HFFc6 (cell line): Measurements from ENCODE around the gene FRRS1L. TPM values are rescaled to one million over a fixed set of nuclear protein-coding genes. Genes with fewer than 3 reads are reported as not detected.

Experiments used
- DNase-seq: peaks from one replicate; pipeline ENCODE4 v3.0.0-alpha.2; 2018
- H3K27ac Mint-ChIP-seq: 2 replicates; pipeline ENCODE4 v1.8.0; 2020; ENCODE audit warnings: mild to moderate bottlenecking, mixed read lengths
- H3K27me3 Mint-ChIP-seq: 2 replicates; pipeline ENCODE4 v1.8.0; 2021; ENCODE audit warnings: mild to moderate bottlenecking, moderate library complexity, mixed read lengths; ENCODE audit not compliant: insufficient read depth
- H3K36me3 Mint-ChIP-seq: 2 replicates; pipeline ENCODE4 v1.8.0; 2021; ENCODE audit warnings: low read depth, mixed read lengths
- H3K4me1 Mint-ChIP-seq: 2 replicates; pipeline ENCODE4 v1.8.0; 2020; ENCODE audit warnings: low read depth, mixed read lengths
- H3K4me3 Mint-ChIP-seq: 2 replicates; pipeline ENCODE4 v1.8.0; 2020; ENCODE audit warnings: mild to moderate bottlenecking, moderate library complexity, mixed read lengths
- H3K9me3 Mint-ChIP-seq: 2 replicates; pipeline ENCODE4 v1.8.0; 2020; ENCODE audit warnings: mild to moderate bottlenecking, mixed read lengths
- total RNA-seq, 6 experiments: library from RNA; stranded (reverse); fragmentation: NEBNext Ultra II Directional; extraction: Animal tissue kit (Norgen Biotek cat#: 25700); gene quantifications; 2 replicates in 1 of 6; 3 replicates in 5 of 6; pipeline ENCODE4 v1.2.3, GENCODE V29; 2021
- TF ChIP-seq, protein P1 (sequence below): fragments of 200-600 bp; sonication (generic); IDR thresholded peaks from 2 replicates; pipeline ENCODE4 v1.5.0; 2021; ENCODE audit warnings: antibody characterized with exemption, mild to moderate bottlenecking

The FRRS1L gene
- total RNA-seq, 6 experiments from 2014 or later, result not detected

DNA sequence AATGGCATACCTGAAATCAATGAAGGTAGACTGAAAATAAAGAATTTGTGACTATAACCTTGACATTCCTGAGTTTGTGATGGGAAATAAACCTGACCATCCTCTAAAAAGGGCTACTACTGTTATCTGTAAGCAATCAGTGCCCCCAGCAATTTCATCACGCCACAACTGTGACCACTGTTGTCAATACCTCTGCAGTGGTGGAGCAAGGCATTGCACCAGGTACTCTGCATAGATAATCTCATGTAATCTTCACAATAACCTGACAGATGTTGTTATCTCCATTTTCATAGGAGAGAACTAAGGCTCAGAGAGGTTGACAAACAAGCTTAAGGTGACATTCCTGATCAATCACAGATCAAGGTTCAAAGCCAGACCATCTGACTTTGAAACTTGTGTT is 38.5 kb upstream of the FRRS1L start:
- Mint-ChIP-seq H3K36me3 (no peaks in the 10 kb centered on the region), H3K4me1 (no peaks in the 10 kb centered on the region), H3K9me3 (no peaks in the 10 kb centered on the region), H3K27me3 (peaks cover 30% of the 10 kb centered on the region), H3K4me3 (no peak overlapping the region), H3K27ac (no peak overlapping the region)
- TF ChIP-seq, protein P1, sequence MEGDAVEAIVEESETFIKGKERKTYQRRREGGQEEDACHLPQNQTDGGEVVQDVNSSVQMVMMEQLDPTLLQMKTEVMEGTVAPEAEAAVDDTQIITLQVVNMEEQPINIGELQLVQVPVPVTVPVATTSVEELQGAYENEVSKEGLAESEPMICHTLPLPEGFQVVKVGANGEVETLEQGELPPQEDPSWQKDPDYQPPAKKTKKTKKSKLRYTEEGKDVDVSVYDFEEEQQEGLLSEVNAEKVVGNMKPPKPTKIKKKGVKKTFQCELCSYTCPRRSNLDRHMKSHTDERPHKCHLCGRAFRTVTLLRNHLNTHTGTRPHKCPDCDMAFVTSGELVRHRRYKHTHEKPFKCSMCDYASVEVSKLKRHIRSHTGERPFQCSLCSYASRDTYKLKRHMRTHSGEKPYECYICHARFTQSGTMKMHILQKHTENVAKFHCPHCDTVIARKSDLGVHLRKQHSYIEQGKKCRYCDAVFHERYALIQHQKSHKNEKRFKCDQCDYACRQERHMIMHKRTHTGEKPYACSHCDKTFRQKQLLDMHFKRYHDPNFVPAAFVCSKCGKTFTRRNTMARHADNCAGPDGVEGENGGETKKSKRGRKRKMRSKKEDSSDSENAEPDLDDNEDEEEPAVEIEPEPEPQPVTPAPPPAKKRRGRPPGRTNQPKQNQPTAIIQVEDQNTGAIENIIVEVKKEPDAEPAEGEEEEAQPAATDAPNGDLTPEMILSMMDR, result no peak
- DNase-seq, result no peak

DNA sequence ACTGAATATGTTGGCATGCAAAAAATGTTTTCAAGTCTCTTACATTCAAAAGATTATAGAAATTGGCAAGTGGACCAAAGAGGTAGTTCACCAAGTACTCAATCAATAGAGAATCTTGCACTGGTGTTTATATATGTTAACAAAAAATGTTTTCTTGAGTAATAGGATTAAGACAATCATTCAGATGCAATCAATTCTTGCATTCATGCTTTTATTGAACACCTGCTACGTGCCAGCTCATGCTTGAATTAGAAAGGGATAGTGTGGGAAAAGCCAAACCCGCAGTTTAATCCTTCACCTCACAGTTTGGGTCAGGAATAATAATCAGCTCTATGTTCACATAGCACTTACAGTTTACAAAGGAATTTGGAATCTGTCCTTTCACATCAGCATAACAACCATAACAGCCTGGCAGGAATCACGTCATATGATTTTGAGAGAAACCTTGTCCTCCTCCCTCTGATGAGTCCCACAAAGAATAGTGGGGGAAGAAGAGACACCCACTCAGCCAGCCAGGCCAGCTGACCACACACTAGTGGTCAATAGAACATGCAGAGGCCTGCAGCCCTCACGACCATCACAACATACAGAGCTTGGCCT is 36.8 kb upstream of the FRRS1L start:
- no peaks in the 10 kb centered on the region for H3K9me3 Mint-ChIP-seq
- TF ChIP-seq, protein P1, result no peak
- no peak overlapping the region for H3K27ac Mint-ChIP-seq
- H3K36me3 Mint-ChIP-seq, result no peaks in the 10 kb centered on the region
- no peak for DNase-seq
- H3K27me3 Mint-ChIP-seq, result peaks cover 28% of the 10 kb centered on the region
- H3K4me3 Mint-ChIP-seq, result no peak overlapping the region
- H3K4me1 Mint-ChIP-seq, result no peaks in the 10 kb centered on the region

DNA sequence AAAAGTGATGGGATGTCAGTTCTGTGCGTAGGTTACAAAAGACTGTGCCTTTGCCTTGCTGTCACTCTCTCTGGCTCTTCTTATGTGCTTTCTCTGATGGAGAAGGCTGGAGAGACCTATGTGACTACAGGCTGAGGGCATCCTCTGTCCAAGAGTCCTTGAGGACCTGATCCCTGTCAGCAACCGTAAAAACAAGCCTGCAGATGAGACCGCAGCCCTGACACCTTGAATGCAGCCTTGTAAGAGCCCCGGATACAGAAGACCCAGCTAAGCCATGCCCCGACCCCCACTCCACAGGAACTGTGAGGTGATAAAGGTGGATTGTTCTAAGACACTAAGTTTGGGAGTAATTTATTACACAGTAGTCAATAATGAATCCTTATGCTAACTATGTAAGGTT is 32.6 kb upstream of the FRRS1L start:
- H3K9me3 Mint-ChIP-seq, result no peaks in the 10 kb centered on the region
- H3K4me3 Mint-ChIP-seq, result no peak overlapping the region
- TF ChIP-seq, protein P1, result no peak
- H3K36me3 Mint-ChIP-seq, result no peaks in the 10 kb centered on the region
- H3K27ac Mint-ChIP-seq, result no peak overlapping the region
- H3K4me1 Mint-ChIP-seq, result no peaks in the 10 kb centered on the region
- no peak for DNase-seq
- H3K27me3 Mint-ChIP-seq, result peaks cover 25% of the 10 kb centered on the region

DNA sequence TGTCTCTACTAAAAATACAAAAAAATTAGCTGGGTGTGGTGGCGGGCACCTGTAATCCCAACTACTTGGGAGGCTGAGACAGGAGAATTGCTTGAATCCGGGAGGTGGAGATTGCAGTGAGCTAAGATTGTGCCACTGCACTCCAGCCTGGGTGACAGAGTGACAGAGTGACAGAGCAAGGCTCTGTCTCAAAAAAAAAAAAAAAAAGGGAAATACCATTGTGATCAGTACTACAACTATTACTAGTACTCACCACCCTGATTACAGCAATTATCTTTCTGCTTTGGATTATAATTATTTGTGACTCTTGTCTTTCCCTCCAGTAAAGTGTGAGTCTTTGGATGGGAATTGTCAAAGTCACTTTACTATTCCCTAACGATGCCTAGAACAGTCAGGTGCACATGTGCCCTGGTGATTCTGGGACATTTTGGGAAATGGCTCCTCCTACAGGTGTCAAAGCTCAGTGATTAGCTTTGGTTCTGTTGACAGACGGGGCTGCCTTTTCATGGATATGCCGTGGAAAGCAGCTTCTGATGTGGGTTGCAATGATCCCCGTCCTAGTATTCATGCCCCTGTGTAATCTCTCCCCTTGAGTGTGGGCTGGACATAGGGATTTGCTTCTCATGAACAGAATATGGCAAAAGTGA is 31.8 kb upstream of the FRRS1L start:
- Mint-ChIP-seq H3K36me3 (no peaks in the 10 kb centered on the region), H3K27me3 (peaks cover 28% of the 10 kb centered on the region), H3K4me1 (peaks cover 5% of the 10 kb centered on the region; the same call in 1 of the 2 replicates), H3K9me3 (no peaks in the 10 kb centered on the region), H3K27ac (no peak overlapping the region), H3K4me3 (no peak overlapping the region)
- TF ChIP-seq, protein P1, result peak; percentile 26; the same call in 1 of the 2 replicates
- no peak for DNase-seq

DNA sequence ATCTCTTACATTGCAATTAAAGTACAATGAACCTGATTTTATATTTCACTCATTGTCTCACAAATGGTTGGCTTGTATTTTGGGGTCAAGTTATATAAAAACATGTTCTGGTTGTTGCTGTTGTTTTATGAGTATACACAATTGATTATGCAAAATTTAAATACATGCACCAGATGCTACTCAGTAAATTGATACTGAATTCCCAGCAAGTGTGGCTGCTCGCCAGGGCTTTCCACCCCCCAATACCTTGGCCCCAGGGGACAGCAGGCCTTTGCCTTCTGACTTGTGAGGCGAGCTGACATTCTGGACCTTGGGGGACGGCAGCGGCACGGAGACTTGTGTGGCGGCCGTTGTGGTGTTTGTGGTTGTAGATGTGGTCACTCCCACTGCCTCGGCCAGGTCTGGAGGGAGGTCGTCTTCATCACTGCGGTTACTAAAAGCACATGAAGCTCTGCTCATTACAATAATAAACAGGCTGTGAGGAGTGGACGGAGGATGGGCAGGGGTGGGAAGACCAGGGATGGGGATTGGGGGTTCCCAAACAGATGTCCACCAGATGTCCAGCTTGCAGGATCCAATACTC is 27.0 kb upstream of the FRRS1L start:
- Mint-ChIP-seq H3K4me1 (peaks cover 11% of the 10 kb centered on the region), H3K9me3 (no peaks in the 10 kb centered on the region), H3K27ac (no peak overlapping the region), H3K4me3 (no peak overlapping the region), H3K27me3 (peaks cover 21% of the 10 kb centered on the region), H3K36me3 (no peaks in the 10 kb centered on the region)
- TF ChIP-seq, protein P1, result no peak
- DNase-seq, result no peak
